ENCODE measurements around the gene IRX1.

The IRX1 gene

GRCh38 chr5:3601061-3601710 lies 5.6 kb downstream of the IRX1 start:
- TF ChIP-seq CTCF (IDR thresholded peaks at IDR 0.05; ENCODE audit: borderline replicate concordance, control extremely low read depth, extremely low read depth, insufficient read depth, missing control alignments), result no peak
- no peak for DNase-seq (ENCODE audit: low spot score)
- in situ Hi-C loops (cut with MboI; ENCODE audit: low sequenced_read_pairs, unreplicated experiment), result no loop called here

GRCh38 chr5:3601911-3602782 lies 6.5 kb downstream of the IRX1 start:
- TF ChIP-seq CTCF (IDR thresholded peaks at IDR 0.05; ENCODE audit: borderline replicate concordance, control extremely low read depth, extremely low read depth, insufficient read depth, missing control alignments), result no peak
- in situ Hi-C loops (cut with MboI; ENCODE audit: low sequenced_read_pairs, unreplicated experiment), result no loop called here
- DNase-seq (ENCODE audit: low spot score), result no peak

- in situ Hi-C loops (cut with MboI; ENCODE audit: low sequenced_read_pairs, unreplicated experiment), result no loop called here
- no peak for DNase-seq (ENCODE audit: low spot score)
- TF ChIP-seq CTCF (IDR thresholded peaks at IDR 0.05; ENCODE audit: borderline replicate concordance, control extremely low read depth, extremely low read depth, insufficient read depth, missing control alignments), result no peak
Measured at GRCh38 chr5:3602785-3603502, 7.3 kb downstream of the IRX1 start.

GRCh38 chr5:3604501-3604900 lies 8.9 kb downstream of the IRX1 start:
- in situ Hi-C loops (cut with MboI; ENCODE audit: low sequenced_read_pairs, unreplicated experiment), result no loop called here
- DNase-seq (ENCODE audit: low spot score), result no peak
- TF ChIP-seq CTCF (IDR thresholded peaks at IDR 0.05; ENCODE audit: borderline replicate concordance, control extremely low read depth, extremely low read depth, insufficient read depth, missing control alignments), result no peak

- no peak for DNase-seq (ENCODE audit: low spot score)
- in situ Hi-C loops (cut with MboI; ENCODE audit: low sequenced_read_pairs, unreplicated experiment), result no loop called here
- TF ChIP-seq CTCF (IDR thresholded peaks at IDR 0.05; ENCODE audit: borderline replicate concordance, control extremely low read depth, extremely low read depth, insufficient read depth, missing control alignments), result no peak
Measured at GRCh38 chr5:3605298-3606010, 9.8 kb downstream of the IRX1 start.
